HUES6 (cell line): Measurements from ENCODE around the gene HDC.

Experiments used
- H3K27ac ChIP-seq: 2 replicates; pipeline ENCODE4 v1.7.0; 2013; ENCODE audit warnings: low read depth, mild to moderate bottlenecking, low read length, inconsistent platforms
- H3K27me3 ChIP-seq: 2 replicates; pipeline ENCODE4 v1.6.1; 2013; ENCODE audit warnings: low read length; ENCODE audit not compliant: control insufficient read depth, insufficient read depth
- H3K36me3 ChIP-seq: 2 replicates; pipeline ENCODE4 v1.6.1; 2013; ENCODE audit warnings: low read length; ENCODE audit not compliant: control insufficient read depth, insufficient read depth
- H3K4me1 ChIP-seq: 2 replicates; pipeline ENCODE4 v1.6.1; 2013; ENCODE audit warnings: low read length; ENCODE audit not compliant: control insufficient read depth, insufficient read depth
- H3K4me3 ChIP-seq: 2 replicates; pipeline ENCODE4 v1.5.1; 2013; ENCODE audit warnings: low read depth, low read length
- H3K9ac ChIP-seq: one replicate; pipeline ENCODE4 v1.6.1; 2013; ENCODE audit warnings: mild to moderate bottlenecking, low read length
- H3K9me3 ChIP-seq: 2 replicates; pipeline ENCODE4 v1.6.1; 2013; ENCODE audit warnings: low read depth, low read length; ENCODE audit not compliant: control insufficient read depth, insufficient read depth

HDC gene

GRCh38 chr15:50256188-50257041 is 9.1 kb downstream of the HDC start:
- H3K4me3 ChIP-seq: no peak overlapping the region
- no peak overlapping the region for H3K27ac ChIP-seq
- no peak overlapping the region for H3K9ac ChIP-seq

GRCh38 chr15:50252556-50252955 is 13.0 kb downstream of the HDC start:
- no peaks in the 10 kb centered on the region for H3K36me3 ChIP-seq
- H3K27me3 ChIP-seq: no peaks in the 10 kb centered on the region
- H3K9me3 ChIP-seq: no peaks in the 10 kb centered on the region
- no peak overlapping the region for H3K9ac ChIP-seq
- 0 out of 2 replicates have a peak, but pooled peaks cover 6% of the 10 kb centered on the region for H3K4me1 ChIP-seq
- H3K27ac ChIP-seq: no peak overlapping the region
- H3K4me3 ChIP-seq: no peak overlapping the region

More at GRCh38 chr15:50256188-50257041, 9.1 kb downstream of the HDC start:
- Histone ChIP-seq H3K9me3 (no peaks in the 10 kb centered on the region), H3K36me3 (no peaks in the 10 kb centered on the region), H3K4me1 (no peaks in the 10 kb centered on the region), H3K27me3 (no peaks in the 10 kb centered on the region)

GRCh38 chr15:50251638-50252182 is 13.8 kb downstream of the HDC start:
- H3K4me1 ChIP-seq: 0 out of 2 replicates have a peak, but pooled peaks cover 7% of the 10 kb centered on the region
- H3K9ac ChIP-seq: no peak overlapping the region
- H3K4me3 ChIP-seq: no peak overlapping the region
- H3K9me3 ChIP-seq: no peaks in the 10 kb centered on the region
- H3K27me3 ChIP-seq: no peaks in the 10 kb centered on the region
- H3K27ac ChIP-seq: no peak overlapping the region
- no peaks in the 10 kb centered on the region for H3K36me3 ChIP-seq

- Histone ChIP-seq H3K9me3 (no peaks in the 10 kb centered on the region), H3K4me1 (0 out of 2 replicates have a peak, but pooled peaks cover 7% of the 10 kb centered on the region), H3K27ac (no peak overlapping the region), H3K4me3 (no peak overlapping the region), H3K27me3 (no peaks in the 10 kb centered on the region), H3K9ac (no peak overlapping the region), H3K36me3 (no peaks in the 10 kb centered on the region)
These were observed 14.6 kb downstream of the HDC start for GRCh38 chr15:50250760-50251394.

- no peaks in the 10 kb centered on the region for H3K9me3 ChIP-seq
- H3K9ac ChIP-seq: no peak overlapping the region
- no peaks in the 10 kb centered on the region for H3K36me3 ChIP-seq
- 0 out of 2 replicates have a peak, but pooled peaks cover 7% of the 10 kb centered on the region for H3K4me1 ChIP-seq
- no peaks in the 10 kb centered on the region for H3K27me3 ChIP-seq
- H3K27ac ChIP-seq: no peak overlapping the region
- H3K4me3 ChIP-seq: no peak overlapping the region
These were observed 15.8 kb downstream of the HDC start for GRCh38 chr15:50249704-50250103.

- Histone ChIP-seq H3K27ac (no peak overlapping the region), H3K9me3 (no peaks in the 10 kb centered on the region), H3K27me3 (no peaks in the 10 kb centered on the region), H3K36me3 (no peaks in the 10 kb centered on the region), H3K4me1 (0 out of 2 replicates have a peak, but pooled peaks cover 7% of the 10 kb centered on the region), H3K4me3 (no peak overlapping the region), H3K9ac (no peak overlapping the region)
These were observed 16.4 kb downstream of the HDC start for GRCh38 chr15:50248994-50249582.

- H3K9ac ChIP-seq: no peak overlapping the region
These were observed 17.5 kb downstream of the HDC start for GRCh38 chr15:50247819-50248655.

GRCh38 chr15:50246631-50247030 is 18.9 kb downstream of the HDC start:
- Histone ChIP-seq H3K4me1 (0 out of 2 replicates have a peak, but pooled peaks cover 7% of the 10 kb centered on the region), H3K27me3 (no peaks in the 10 kb centered on the region), H3K4me3 (no peak overlapping the region), H3K27ac (no peak overlapping the region), H3K9ac (no peak overlapping the region), H3K9me3 (no peaks in the 10 kb centered on the region), H3K36me3 (no peaks in the 10 kb centered on the region)

More at GRCh38 chr15:50247819-50248655, 17.5 kb downstream of the HDC start:
- no peaks in the 10 kb centered on the region for H3K27me3 ChIP-seq
- 0 out of 2 replicates have a peak, but pooled peaks cover 7% of the 10 kb centered on the region for H3K4me1 ChIP-seq
- H3K4me3 ChIP-seq: no peak overlapping the region
- no peaks in the 10 kb centered on the region for H3K36me3 ChIP-seq
- no peak overlapping the region for H3K27ac ChIP-seq
- no peaks in the 10 kb centered on the region for H3K9me3 ChIP-seq

- Histone ChIP-seq H3K27ac (no peak overlapping the region), H3K27me3 (no peaks in the 10 kb centered on the region), H3K9me3 (no peaks in the 10 kb centered on the region), H3K36me3 (no peaks in the 10 kb centered on the region), H3K4me3 (no peak overlapping the region), H3K9ac (no peak overlapping the region), H3K4me1 (0 out of 2 replicates have a peak, but pooled peaks cover 7% of the 10 kb centered on the region)
These were observed 20.4 kb downstream of the HDC start for GRCh38 chr15:50244959-50245624.

GRCh38 chr15:50244153-50244552 is 21.4 kb downstream of the HDC start:
- Histone ChIP-seq H3K27ac (no peak overlapping the region), H3K36me3 (no peaks in the 10 kb centered on the region), H3K4me1 (0 out of 2 replicates have a peak, but pooled peaks cover 7% of the 10 kb centered on the region), H3K9ac (no peak overlapping the region), H3K9me3 (no peaks in the 10 kb centered on the region), H3K27me3 (no peaks in the 10 kb centered on the region), H3K4me3 (no peak overlapping the region)
